C4-2B (cell line): ENCODE measurements around the gene EIF2S2.

Experiments used
- ZFX ChIP-seq: fragments of 450-650 bp; IDR thresholded peaks from 2 replicates; pipeline ENCODE4 v1.6.1; 2017
- TF ChIP-seq, protein P1 (sequence below): fragments of 450-650 bp; conservative IDR thresholded peaks from 2 replicates; pipeline ENCODE4 v1.5.1; 2017; ENCODE audit warnings: mild to moderate bottlenecking

DNA sequence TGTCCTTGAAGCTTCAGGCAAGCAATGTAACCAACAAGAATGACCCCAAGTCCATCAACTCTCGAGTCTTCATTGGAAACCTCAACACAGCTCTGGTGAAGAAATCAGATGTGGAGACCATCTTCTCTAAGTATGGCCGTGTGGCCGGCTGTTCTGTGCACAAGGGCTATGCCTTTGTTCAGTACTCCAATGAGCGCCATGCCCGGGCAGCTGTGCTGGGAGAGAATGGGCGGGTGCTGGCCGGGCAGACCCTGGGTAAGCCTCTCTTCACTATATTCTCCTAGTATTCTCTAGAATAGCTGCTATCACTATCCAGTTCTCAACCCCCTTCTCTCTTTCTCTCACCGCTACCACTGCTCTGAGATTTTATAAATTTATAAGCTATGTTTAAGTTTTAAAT, 40.0 kb downstream of the EIF2S2 start:
- TF ChIP-seq, protein P1, sequence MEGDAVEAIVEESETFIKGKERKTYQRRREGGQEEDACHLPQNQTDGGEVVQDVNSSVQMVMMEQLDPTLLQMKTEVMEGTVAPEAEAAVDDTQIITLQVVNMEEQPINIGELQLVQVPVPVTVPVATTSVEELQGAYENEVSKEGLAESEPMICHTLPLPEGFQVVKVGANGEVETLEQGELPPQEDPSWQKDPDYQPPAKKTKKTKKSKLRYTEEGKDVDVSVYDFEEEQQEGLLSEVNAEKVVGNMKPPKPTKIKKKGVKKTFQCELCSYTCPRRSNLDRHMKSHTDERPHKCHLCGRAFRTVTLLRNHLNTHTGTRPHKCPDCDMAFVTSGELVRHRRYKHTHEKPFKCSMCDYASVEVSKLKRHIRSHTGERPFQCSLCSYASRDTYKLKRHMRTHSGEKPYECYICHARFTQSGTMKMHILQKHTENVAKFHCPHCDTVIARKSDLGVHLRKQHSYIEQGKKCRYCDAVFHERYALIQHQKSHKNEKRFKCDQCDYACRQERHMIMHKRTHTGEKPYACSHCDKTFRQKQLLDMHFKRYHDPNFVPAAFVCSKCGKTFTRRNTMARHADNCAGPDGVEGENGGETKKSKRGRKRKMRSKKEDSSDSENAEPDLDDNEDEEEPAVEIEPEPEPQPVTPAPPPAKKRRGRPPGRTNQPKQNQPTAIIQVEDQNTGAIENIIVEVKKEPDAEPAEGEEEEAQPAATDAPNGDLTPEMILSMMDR: no peak
- TF ChIP-seq ZFX: no peak
